HPDE6-E6E7 (cell line): ENCODE data around the gene MAPK9.

ENCODE experiments used
- DNase-seq: peaks from one replicate; pipeline ENCODE4 v3.0.0; 2011; ENCODE audit warnings: missing footprints; ENCODE audit errors: extremely low spot score

Gene MAPK9

DNA sequence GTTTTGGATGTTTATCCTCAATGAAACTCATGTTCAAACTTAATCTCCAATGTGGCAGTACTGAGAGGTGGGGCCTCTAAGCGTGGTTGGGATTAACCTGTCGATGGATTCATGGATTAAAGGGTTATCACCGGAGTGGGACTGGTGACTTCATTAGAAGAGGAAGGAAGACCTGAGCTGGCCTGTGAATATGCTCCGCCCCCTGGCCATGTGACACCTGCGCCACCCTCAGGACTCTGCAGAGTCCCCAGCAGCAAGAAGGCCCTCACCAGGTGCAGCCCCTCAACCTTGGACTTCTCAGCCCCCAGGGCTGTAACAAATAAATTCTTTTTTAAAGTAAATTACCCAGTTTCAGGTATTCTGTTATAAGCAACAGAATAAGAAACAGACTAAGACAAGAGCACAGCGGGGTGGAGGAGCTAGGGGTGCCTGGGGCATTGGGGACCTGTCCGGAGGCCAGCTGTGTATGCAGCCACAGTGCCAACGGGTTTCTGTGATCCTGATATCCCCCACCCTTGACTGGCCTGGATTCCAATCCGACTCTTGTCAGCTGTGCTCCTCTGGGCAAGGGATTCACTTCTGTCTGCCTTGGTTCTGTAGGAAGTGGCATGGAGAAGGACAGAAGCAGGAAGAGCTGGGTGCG is 3.2 kb upstream of the MAPK9 start:
- no peak for DNase-seq

DNA sequence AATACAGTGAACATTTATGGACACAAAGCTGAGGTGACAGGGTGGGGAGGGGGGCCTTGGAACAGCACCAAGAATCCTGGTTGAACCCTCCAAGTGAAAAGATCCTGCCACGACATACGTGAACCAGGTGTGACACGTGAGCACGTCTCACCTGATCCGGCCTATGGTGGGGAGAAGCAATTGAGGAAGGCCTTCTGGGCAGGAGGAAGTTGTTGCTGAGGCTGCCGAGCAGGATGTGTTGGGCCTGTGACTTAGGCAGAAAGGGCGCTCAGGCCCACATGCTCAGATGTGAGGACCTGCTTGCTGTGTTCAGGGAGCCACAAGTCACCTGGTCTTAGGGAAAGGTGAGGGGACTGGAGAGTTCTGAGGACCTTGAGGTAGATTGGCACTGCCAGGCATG is 2.5 kb upstream of the MAPK9 start:
- no peak for DNase-seq

DNA sequence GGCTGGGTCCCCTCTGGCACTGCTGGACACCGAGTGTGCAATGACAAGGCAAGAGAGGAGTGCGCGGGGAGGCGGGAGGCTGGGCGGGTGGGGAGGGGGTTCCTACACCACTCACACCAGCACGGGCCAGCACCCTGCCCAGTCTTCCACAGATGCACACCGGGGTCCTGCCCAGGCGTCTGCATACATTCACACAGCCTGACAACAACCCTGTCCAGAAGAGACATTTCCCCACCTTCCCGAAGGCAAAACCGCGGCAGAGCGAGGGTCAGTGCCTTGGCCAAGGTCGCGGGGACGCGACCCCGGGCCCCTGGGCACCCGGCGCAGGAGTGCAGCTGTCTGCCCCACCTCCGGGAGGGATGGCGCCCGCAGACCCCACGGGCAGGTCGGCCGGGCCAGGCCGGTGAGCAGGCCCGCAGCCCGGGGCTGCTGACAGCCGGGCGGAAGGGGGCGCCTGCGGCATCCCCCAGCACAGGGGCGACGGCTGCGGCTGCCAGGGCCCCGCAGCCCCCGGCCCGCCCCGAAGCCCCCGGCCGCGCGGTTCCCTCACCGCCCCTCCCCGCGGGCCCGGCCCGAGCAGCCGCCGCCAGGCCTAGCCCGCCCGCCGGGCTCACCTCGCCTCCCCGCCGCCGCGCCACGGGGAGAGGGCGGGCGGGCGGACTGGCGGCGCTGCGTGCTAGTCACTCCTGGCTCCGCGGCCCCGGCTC is 496 bp downstream of the MAPK9 start:
- peak; percentile 10 for DNase-seq

DNA sequence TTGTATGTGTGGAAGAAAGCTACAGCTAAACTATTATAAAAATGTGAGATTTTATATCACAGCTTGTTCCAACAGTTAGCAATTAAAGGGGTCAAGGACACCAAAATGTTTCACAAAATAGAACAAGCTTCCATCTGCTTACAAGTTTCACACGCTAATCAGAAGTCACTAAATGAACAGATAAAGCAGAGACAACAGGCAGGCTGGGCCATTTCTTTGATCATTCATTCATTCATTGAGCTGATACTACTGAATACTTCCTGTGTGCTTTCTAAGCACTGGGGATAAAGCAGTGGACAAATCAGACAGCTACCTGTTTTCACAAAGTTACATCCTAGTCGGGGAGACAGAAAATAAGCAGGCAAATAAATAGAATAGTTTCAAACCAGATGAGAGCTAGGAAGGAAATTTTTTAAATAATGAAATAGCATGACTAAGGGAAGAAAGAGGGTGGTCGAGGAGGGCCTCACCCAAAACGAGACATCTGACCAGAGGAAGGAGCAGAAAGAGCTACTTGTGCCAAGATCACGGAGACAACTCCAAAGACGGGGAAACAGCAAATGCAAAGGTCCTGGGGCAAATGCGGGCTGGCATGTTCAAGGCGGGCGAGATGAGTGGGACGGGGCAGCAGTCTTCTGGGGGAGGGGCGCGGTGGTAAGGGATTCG is 1.2 kb downstream of the MAPK9 start:
- DNase-seq = no peak

DNA sequence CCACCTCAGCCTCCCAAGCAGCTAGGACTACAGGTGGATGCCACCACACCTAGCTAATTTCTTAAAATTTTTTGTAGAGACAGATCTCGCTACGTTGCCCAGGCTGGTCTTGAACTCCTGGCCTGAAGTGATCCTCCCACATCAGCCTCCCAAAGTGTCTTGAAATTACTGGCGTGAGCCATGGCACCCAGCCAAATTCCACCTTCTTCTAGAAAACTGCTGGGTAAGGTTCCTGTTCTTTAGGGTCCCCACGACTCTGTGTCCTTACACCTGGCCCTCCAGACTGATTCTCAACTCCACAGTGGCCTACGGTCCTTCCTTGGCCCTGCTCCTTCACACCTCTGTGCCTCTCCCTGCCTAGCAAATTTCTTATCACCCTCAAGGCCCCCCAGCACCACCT is 1.9 kb downstream of the MAPK9 start:
- no peak for DNase-seq

DNA sequence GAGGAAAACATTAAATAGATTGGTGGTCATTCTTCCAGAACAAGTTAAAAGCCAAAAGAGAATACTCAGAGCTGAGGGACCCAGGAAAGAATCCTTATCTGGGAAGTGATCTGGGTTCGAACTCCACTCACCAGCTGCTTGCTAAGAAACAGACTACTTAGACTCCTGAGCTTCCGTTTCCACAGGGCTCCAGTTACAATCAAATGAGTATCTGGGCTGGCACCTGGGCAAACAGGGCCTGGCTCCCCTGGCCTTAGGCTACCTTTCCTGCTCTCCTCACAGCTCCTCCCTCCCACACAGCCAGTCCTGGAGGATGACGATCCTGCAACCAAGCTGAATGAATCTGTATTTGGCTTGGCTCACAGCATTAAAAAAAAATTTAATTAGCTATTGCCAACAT is 2.5 kb downstream of the MAPK9 start:
- DNase-seq = peak; percentile 34

DNA sequence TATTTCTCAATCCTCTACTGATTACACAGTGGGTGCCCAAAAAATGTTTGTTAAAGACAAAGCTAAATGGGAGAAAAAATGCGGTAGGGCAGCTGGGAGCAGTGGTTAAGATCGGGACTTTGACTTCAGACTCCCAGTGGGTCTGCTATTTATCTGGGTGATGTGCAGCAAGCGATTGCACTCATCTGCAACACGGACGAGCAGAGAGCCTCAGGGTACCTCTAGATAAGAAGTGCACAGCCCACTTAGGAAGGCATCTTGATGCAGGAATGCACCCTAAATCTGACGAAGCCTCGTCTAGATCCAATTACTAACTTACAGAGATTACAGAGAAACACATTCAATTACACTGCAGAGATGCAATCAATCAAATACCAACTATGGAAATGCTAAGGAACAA is 4.0 kb downstream of the MAPK9 start:
- no peak for DNase-seq

DNA sequence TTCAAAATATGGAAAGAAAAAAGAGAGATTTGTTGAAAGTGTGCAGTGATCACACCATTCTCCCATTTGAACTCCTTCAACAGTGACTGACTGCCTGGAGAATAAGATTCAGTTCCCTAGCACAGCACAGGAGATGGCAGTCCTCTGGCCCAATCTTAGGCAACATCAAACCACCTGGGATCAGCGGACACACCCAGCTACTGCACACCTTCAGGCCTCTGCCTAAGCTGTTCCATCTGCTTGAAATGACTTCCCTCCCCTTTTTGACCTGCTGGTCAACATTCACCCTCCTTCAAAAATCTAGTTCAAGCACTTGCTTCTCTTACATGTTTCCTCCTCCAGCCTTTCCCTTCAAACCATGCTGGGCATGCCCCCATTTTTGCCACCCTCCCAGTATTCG is 4.5 kb downstream of the MAPK9 start:
- no peak for DNase-seq

DNA sequence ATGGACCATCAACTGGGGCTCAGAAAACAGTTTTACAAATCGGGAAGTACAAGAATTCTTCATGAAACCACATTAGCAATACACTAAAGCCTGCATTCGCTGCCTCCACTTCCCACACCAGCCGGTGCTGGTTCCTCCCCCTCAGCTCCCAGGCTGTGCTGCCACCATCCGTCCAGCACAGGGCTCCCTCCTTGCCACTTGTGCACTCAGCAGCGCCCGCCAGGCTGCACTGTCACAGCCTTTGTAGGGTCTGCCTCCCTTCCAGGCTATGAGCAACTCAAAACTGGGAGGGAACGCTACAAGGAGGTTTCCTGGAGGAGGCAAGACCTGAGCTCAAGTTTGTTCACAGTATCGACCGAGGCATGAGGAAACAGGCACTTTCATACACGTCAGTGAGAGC is 7.7 kb downstream of the MAPK9 start:
- DNase-seq = no peak

DNA sequence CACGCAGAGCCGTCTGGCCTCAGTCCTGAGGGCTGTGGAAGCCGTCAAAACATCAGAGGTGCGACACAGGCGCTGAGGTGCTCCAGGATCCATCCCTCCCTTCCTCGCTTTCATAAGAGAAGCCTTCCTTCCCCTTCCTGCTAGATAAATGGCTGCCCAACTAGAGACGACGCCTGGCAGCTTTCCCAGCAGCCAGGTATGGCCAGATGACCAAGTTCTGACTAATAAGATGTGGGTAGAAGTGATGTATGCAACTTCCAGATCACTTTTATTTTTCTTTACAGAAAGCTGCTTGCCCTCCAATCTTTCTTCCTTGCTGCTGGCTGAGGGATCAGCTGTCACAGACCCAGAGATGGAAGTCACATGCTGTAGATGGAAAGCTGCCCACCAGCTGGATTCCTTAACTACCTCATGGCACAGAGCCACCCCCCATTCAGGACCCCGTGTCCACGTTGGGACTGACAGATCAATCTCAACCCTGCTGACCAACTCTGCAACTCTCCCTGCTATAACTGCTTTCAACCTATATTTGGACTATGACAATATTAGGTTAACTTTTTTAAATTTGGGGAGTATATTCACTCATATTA is 8.8 kb downstream of the MAPK9 start:
- DNase-seq = peak; percentile 43

DNA sequence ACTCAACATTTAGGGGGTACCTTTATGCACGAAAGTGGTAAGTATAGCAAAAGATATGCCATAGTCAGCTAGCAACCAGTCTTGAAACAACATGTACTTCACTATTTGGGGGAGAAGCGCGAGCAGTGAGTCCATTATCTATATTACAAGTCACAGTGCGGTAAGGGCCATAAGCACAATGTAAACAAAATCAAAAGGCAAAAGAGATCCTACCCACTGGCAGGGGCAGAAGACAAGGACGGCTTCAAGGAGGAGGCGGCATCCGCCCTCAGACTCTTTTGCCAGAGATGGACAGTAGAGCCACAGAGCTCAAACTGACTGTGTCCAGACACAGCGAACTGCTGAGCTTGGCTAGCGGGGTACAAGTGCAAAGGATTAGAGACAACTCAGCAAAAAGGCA is 9.6 kb downstream of the MAPK9 start:
- no peak for DNase-seq

DNA sequence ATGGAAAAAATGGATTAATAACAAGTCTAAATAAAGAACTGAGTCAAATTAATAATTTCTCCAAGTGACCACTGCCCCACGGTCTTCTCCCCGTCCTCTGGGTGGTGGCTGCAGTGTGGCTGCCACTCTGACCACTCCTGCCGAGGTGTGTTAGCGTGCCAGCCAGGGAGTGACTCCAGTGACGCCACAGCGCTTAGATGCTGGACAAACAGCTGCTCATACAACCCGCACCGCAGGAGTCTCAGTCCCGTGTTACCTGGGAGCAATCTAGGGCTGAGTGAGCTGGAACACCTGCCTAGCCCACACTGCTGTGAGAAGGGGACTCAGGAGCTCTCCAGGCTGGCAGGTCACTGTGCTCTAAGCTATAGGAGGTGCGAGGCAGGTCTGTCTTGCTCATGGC is 10.2 kb downstream of the MAPK9 start:
- DNase-seq = no peak

DNA sequence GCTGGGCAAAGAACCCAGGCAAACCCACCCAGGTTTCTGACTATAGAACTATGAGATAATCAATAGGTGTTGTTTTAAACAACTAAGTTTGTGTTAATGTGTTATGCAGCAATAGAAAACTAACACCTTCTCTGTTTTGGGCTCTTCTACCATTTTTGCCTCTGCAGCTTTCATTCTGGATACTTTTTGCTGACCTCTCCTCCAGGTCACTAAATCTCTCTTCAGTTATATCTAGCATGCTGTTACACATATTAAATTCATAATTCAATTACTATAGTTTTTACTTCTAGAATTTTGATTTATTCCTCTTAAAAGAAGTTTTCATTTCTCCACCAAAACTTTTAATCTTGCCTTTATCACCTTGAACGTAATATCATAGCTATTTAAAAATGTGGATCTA is 17.2 kb downstream of the MAPK9 start:
- DNase-seq = no peak

DNA sequence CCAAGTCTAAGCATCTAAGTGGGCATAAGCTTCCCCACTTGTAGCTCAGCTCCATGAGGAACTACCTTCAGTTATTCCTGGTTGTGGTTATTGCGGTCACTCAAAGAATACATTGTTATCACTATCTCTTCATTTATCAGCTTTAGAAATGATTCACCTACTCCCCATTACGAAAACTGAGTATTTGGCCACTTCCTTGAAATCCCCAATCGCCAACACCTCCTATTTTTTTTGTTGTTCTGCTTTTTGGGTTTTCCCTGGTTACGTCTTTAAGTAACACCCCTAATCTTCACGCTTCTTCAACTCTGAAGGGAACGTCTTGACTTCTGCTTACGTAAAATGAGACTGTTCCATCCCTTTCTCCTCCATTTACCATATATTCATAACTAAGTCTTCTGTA is 20.7 kb downstream of the MAPK9 start:
- no peak for DNase-seq

DNA sequence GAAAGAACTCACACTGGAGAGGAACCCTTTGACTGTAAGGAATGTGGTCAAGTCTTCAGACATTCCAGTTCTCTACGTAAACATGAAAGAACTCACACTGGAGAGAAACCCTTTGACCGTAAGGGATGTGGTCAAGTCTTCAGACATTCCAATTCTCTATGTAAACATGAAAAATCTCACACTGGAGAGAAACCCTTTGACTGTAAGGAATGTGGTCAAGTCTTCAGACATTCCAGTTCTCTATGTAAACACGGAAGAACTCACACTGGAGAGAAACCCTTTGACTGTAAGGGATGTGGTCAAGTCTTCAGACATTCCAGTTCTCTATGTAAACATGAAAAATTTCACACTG is 32.6 kb downstream of the MAPK9 start:
- no peak for DNase-seq

DNA sequence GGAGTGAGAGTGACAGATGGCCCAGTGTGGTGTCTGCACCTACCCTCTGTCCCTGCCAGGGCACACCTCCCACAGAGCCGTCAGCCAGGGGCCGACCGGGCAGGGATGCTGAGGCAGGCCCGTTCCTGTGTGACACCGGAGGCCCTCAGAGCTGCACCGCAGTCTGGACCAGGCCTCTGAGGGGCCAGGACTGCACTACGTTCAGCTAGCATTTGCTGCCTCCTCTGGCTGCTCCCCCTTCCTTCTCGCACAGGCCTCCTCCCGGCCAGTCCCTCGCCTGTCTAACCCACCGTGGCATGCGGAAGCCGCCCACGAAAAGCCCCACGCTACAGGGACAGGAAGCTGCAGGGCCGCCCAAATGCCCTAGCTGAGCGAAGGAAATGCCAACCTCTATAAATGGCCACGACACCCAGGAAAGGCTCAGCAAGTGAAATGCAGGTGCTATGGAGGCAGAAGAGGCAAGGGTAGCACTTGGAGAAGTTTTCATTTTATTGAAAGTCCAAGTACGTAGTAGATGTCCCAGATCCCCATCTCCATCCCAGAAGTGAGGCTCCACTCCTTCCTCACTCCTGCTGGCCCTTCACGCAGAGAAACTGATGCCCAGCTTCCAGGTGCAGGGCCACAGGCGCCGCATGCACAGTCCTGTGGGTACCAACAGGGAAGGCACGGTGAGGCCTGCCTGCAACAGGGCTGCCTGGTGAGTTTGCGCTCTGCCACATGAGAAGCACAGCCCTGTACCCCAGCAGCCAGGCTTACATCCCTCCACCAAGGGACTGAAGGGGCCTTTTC is 38.7 kb downstream of the MAPK9 start:
- no peak for DNase-seq

DNA sequence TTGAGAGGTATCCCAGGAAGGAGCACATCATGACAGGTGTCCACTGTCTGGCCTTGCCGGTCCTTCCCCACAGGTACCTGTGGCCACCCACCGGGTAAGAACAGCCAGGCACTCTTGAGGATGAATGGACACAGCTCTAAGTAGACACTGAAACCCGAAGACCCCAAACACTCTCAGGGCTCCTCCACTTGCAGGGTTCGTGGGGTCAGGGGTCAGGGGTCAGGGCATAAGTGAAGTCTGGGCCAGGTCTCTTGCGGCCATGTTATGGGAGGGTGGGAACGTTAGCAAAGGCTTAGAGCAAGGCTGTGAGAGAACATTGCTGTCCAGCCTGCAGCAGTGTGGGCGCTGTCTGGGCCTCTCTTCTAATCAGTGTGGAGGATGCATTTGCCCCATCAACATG is 40.0 kb downstream of the MAPK9 start:
- DNase-seq = no peak

DNA sequence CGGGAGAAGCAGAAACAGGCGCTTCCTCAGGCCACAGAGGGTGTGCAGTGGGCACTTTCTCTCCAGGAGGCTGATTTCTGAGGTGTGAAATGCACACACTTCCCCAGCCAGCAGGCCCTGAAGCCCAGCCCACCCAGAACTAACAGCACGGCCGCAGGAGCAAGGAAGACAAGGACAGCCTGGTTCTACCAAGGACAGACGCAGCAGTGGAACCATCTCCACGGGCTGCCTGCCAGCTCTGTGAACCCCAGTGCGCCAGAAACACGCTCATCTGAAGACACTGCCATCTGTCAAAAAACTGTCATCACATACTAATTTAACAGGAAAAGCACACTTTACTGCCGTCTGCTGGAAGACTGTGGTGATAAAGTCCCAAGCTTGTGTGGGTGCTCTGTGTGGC is 40.7 kb downstream of the MAPK9 start:
- no peak for DNase-seq

DNA sequence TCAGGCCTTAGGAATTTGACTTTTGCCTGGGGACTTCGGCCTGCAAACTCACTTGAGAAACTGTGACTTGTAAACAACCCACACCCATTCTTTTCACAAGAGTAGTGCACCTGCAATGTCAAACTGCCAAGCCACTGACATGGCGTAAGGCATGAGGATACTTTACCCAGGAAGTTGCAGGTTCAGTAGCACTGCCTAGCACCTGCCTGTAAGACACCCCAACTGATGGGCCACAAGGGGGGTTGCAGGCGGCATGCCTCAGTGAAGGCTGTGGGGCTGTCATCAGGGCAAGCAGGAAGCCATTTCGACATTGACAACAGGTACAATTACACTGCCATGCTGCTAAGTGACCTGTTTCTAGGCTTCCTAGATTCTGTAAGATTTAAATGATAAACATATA is 41.6 kb downstream of the MAPK9 start:
- DNase-seq = no peak

DNA sequence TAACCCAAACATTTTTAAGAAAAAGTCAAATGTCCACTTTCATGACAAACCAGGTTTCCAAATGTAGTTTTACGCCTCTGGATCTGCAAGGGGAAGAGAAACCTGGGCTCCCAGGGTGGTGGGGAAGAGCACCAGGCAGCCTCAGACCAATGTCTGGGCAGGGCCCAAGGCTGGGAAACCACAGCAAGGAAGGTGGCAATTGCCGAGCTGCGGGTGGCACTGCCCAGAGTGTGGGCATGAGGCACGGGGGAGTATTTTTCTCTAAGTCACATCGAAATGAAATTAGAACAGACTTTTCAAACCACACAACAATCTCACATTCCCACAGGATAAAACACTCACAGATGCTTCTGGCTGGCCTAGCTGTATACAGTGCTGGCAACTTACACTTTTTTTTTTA is 50.3 kb downstream of the MAPK9 start:
- DNase-seq = no peak

DNA sequence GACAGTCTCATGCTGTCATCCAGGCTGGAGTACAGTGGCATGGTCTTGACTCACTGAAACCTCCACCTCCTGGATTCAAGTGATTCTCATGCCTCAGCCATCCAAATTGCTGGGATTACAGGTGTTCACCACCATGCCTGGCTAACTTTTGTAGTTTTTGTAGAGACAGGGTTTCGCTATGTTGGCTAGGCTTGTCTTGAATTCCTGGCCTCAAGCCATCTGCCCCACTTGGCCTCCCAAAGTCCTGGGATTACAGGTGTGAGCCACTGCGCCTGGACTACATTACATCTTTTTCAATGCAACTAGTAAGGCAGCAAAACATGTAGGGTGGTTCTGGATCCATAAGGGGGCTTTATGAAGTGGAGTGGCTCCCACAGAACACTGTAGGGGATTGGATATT is 53.3 kb downstream of the MAPK9 start:
- no peak for DNase-seq

DNA sequence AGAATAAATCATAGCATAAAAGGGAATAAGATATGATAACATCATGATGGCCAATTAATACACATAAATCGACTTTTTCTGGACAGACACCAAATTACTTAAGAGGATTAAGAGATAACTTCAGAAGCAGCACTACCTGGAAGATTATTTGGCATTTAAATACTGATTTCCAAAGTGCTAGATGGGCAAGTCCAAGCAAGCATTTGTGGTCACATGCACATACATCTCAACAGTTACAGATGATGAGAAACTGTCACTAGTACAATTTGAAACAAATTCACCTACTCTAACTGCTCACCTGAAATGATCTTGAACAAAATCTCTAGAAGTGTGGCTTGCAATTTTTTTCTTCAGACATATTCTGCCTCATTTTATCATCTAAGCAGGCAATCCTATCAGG is 56.0 kb downstream of the MAPK9 start:
- peak; percentile 21 for DNase-seq
